Kidney (tissue), 14 donors: ENCODE results near the gene BTBD9. TPM values are rescaled to one million over a fixed set of nuclear protein-coding genes. Genes with fewer than 3 reads are reported as not detected.
"Not testable (repeated sequence)": the region's sequence is repeated elsewhere in the genome, so short reads cannot be mapped to it uniquely, and the experiment has no call there.

Experiments
- DNase-seq, 5 donors: peaks; one replicate each; pipeline ENCODE4 v3.0.0-alpha.2; 2013 to 2020
- FAIRE-seq: peaks from 2 replicates; lab custom pipeline; 2012; peaks lifted over from hg19 to GRCh38; lab: Jason Lieb, UNC
- H3K27ac ChIP-seq, 2 donors: one replicate each; pipeline ENCODE4 v1.7.0; 2013; ENCODE audit warnings: low read depth in 2 of 2, low read length in 2 of 2, inconsistent platforms in 1 of 2
- H3K27me3 ChIP-seq: one replicate; pipeline ENCODE4 v1.7.1; 2013; ENCODE audit warnings: low read length, inconsistent platforms; ENCODE audit not compliant: control insufficient read depth, insufficient read depth
- H3K36me3 ChIP-seq, 3 donors: one replicate each; pipeline versions ENCODE4 v1.7.0 to v1.7.1; 2013; ENCODE audit warnings: low read length in 3 of 3, control low read depth in 1 of 3, inconsistent platforms in 1 of 3; ENCODE audit not compliant: insufficient read depth in 3 of 3, control insufficient read depth in 2 of 3
- H3K4me1 ChIP-seq, 3 donors: one replicate each; pipeline versions ENCODE4 v1.7.0 to v1.7.1; 2013; ENCODE audit warnings: low read length in 3 of 3, inconsistent platforms in 1 of 3, low read depth in 1 of 3; ENCODE audit not compliant: control insufficient read depth in 2 of 3, insufficient read depth in 2 of 3
- H3K4me3 ChIP-seq, 3 donors: one replicate each; pipeline versions ENCODE4 v1.7.0 to v1.8.1; 2013; ENCODE audit warnings: low read length in 3 of 3, control low read depth in 1 of 3, inconsistent platforms in 1 of 3
- H3K9ac ChIP-seq, 3 donors: one replicate each; pipeline versions ENCODE4 v1.7.0 to v1.7.1; 2013; ENCODE audit warnings: low read length in 3 of 3, control low read depth in 1 of 3, inconsistent platforms in 1 of 3
- H3K9me3 ChIP-seq, 3 donors: one replicate each; pipeline versions ENCODE4 v1.7.0 to v1.7.1; 2013; ENCODE audit warnings: low read length in 3 of 3, control low read depth in 1 of 3, inconsistent platforms in 1 of 3; ENCODE audit not compliant: control insufficient read depth in 2 of 3, insufficient read depth in 1 of 3
- CTCF ChIP-seq: IDR thresholded peaks from 3 replicates; pipeline ENCODE4 v1.5.1; 2012; ENCODE audit warnings: mild to moderate bottlenecking, moderate library complexity, borderline replicate concordance; ENCODE audit not compliant: insufficient read depth; ENCODE audit errors: extremely low read depth
- intact Hi-C: fragments of 100-400 bp; cut with DNase I; formaldehyde crosslinking; loops from one replicate; pipeline ENCODE4 v1.11.1; 2022
- polyA plus RNA-seq: library from polyadenylated mRNA; stranded (reverse); fragments of 350-450 nt; fragmentation: Illumina TruSeq; extraction: RNeasy Lipid Tissue Mini Kit (QIAGEN cat#74804); gene quantifications from one replicate; pipeline ENCODE4 v1.2.3, GENCODE V29; 2014; ENCODE audit warnings: low read depth, low replicate concordance; ENCODE audit not compliant: insufficient read depth
- total RNA-seq: library from RNA; stranded (reverse); fragmentation: NEBNext Ultra II Directional; extraction: Animal tissue kit (Norgen Biotek cat#: 25700); gene quantifications from one replicate; pipeline ENCODE4 v1.2.1, GENCODE V29; 2021
- donor health status: control.
- donor health status: control.
- donor health status: control.
- donor health status: control.
- donor health status: control.
- donor health status: DM: yes; HTN: yes; CAD: no.
- donor health status: Normal renal cell carcinoma (clear cell type).

The BTBD9 gene
- total and polyA plus RNA-seq, 2 donors from 2014 or later, result 4.2 to 29.9 TPM

- Histone ChIP-seq H3K4me3 (no peak overlapping the region), H3K27ac (no peak overlapping the region), H3K4me1 (no peaks in the 10 kb centered on the region), H3K9me3 (no peaks in the 10 kb centered on the region), H3K36me3 (no peaks in the 10 kb centered on the region), H3K27me3 (no peaks in the 10 kb centered on the region), H3K9ac (no peak overlapping the region)
- TF ChIP-seq CTCF, result no peak
- DNase-seq (no peak), FAIRE-seq (no peak)
- intact Hi-C loops, result no loop called here
These were observed 8.4 kb downstream of the BTBD9 start for GRCh38 chr6:38631186-38631783.

- peaks cover 0 to 2% (median 0%) of the 10 kb centered on the region in 3 donors for H3K4me1 ChIP-seq
- intact Hi-C loops, result no loop called here
- no peak for FAIRE-seq
These were observed 14.5 kb downstream of the BTBD9 start for GRCh38 chr6:38625217-38625616.

GRCh38 chr6:38619342-38619741, 20.4 kb downstream of the BTBD9 start:
- H3K27me3 ChIP-seq, intact Hi-C loops, H3K9ac ChIP-seq, H3K4me1 ChIP-seq, H3K9me3 ChIP-seq, DNase-seq, H3K27ac ChIP-seq, H3K4me3 ChIP-seq, H3K36me3 ChIP-seq, FAIRE-seq: not testable (repeated sequence)

More at GRCh38 chr6:38625217-38625616, 14.5 kb downstream of the BTBD9 start:
- no peak for TF ChIP-seq CTCF
- DNase-seq, result no peak
- Histone ChIP-seq H3K27me3 (no peaks in the 10 kb centered on the region), H3K9me3 (no peaks in the 10 kb centered on the region), H3K9ac (no peak overlapping the region), H3K27ac (no peak overlapping the region), H3K4me3 (no peak overlapping the region), H3K36me3 (no peaks in the 10 kb centered on the region)

- H3K36me3 ChIP-seq, H3K27ac ChIP-seq, H3K9me3 ChIP-seq, FAIRE-seq, DNase-seq, H3K9ac ChIP-seq, H3K4me1 ChIP-seq, intact Hi-C loops, H3K27me3 ChIP-seq, H3K4me3 ChIP-seq: not testable (repeated sequence)
These were observed 21.4 kb downstream of the BTBD9 start for GRCh38 chr6:38618301-38618700.
